ENCODE data around the gene TIMM50. TPM values are rescaled to one million over a fixed set of nuclear protein-coding genes. Genes with fewer than 3 reads are reported as not detected.

The TIMM50 gene
- total and polyA plus RNA-seq, 7 donors = 70.5 to 189 (median 86.1) TPM

DNA sequence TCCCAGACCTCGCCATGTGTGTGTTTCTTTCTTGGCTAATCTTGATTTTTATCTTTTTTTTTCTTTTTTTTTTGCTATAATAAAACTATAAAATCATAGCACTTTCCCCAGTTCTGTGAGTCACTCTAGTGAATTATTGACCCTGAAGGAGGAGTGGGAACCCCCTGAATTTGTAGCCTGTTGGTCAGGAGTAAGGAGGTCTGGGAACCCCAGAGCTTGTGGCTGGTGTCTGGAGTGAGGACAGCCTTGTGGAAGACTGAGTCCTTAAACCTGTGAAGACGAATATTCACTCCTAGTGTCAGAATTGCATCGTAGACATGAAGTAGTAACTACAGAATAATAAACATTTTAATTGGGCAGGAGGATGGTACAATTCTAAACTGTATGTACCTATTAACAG, 44.6 kb downstream of the TIMM50 start:
- Histone ChIP-seq H3K4me3 (no peak overlapping the region), H3K9me3 (no peaks in the 10 kb centered on the region), H3K4me1 (no peaks in the 10 kb centered on the region), H3K36me3 (ENCODE audit: insufficient read depth in 1 of 2, low read depth in 1 of 2) (no peaks in the 10 kb centered on the region), H3K27ac (no peak overlapping the region), H3K27me3 (ENCODE audit: insufficient read depth in 3 of 3, low read length in 2 of 3) (no peaks in the 10 kb centered on the region)
- TF ChIP-seq, protein P1, sequence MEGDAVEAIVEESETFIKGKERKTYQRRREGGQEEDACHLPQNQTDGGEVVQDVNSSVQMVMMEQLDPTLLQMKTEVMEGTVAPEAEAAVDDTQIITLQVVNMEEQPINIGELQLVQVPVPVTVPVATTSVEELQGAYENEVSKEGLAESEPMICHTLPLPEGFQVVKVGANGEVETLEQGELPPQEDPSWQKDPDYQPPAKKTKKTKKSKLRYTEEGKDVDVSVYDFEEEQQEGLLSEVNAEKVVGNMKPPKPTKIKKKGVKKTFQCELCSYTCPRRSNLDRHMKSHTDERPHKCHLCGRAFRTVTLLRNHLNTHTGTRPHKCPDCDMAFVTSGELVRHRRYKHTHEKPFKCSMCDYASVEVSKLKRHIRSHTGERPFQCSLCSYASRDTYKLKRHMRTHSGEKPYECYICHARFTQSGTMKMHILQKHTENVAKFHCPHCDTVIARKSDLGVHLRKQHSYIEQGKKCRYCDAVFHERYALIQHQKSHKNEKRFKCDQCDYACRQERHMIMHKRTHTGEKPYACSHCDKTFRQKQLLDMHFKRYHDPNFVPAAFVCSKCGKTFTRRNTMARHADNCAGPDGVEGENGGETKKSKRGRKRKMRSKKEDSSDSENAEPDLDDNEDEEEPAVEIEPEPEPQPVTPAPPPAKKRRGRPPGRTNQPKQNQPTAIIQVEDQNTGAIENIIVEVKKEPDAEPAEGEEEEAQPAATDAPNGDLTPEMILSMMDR (IDR thresholded peaks at IDR 0.05) = no peak
- intact Hi-C loops (cut with DNase I) = no loop called here
- DNase-seq (no peak), ATAC-seq (no peak)
- WGBS, 3 donors = 97 to 99% (median 97%) methylated on average over 3 of the region's 3 CpGs

DNA sequence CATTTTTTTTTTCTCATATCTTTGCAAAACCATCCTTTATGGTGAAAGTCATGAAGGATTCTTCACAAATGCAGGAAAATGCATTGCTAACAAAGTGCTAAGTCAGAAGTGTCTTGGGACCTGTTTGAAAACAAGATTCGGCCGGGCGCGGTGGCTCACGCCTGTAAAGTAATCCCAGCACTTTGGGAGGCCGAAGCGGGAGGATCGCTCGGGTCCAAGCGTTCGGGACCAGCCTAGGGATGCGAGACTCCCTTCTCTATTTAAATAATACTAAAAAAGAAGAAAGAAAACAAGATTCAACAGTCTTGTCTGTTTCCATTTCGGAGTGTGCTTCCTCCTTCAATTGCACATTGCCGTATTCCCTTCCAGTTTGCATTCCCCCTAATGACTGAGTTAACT, 51.2 kb downstream of the TIMM50 start:
- Histone ChIP-seq H3K27me3 (ENCODE audit: insufficient read depth in 3 of 3, low read length in 2 of 3) (no peaks in the 10 kb centered on the region), H3K36me3 (ENCODE audit: insufficient read depth in 1 of 2, low read depth in 1 of 2) (no peaks in the 10 kb centered on the region), H3K27ac (peak overlapping the region; percentile 71), H3K4me3 (peak overlapping the region; percentile 86), H3K9me3 (no peaks in the 10 kb centered on the region), H3K4me1 (peaks cover 14% of the 10 kb centered on the region)
- intact Hi-C loops (cut with DNase I) = loop anchor here (1.0 to 10.0 kb wide), 6 partner anchors 35 to 190 kb away; partner anchors contain the start of genes SAMD4B (in 2 of the 2), SUPT5H (in 2 of the 2) and DLL3 (in 1 of the 2)
- 10 to 18% (median 15%) methylated on average over 14 of the region's 14 CpGs for WGBS, 3 donors
- DNase-seq (no peak), ATAC-seq (no peak)
- TF ChIP-seq, protein P1 (IDR thresholded peaks at IDR 0.05) = no peak

DNA sequence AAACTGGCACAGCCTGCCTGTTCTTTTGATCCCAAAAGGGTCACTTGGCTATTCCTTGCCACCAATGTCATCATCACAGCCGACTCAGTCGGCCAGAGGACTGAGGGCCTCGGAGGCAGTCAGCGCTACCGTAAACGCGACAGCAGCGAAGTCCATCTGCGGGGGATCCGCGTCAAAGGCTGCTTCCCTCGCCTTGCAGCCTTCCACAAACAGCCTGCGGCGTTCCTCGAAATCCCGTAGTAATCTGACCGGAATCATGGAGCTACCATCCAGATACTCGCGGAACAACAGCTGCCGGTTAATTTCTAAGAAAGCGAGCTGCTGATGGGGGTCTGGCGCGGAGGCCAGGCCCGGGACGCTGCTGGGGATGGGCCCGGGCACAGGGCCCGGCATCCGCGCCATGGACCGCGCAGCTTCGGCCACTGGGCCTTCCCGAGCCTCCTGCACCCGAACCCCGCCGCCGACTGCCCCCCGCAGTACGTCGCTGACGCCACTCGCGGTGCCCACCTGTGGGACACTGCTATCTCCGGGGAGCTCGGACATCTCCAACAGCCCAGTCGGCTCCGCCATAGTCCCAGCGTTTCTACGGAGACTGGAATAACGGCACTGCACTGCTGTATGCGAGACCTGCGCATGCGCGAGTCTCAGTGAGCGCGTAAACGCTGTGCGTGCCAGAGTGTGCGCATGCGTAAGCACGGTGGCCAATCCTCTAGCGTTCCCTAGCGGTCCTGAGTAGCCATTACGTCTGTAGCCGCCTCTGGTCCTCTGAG, 51.8 kb downstream of the TIMM50 start, which contains the start of gene EID2B:
EID2B (minus strand) TSS at position 620 of the 770 bp plus-strand sequence; CDS start at position 570, 50 bp downstream.
- intact Hi-C loops (cut with DNase I) = loop anchor here (1.0 to 10.0 kb wide), 6 partner anchors 35 to 190 kb away; partner anchors contain the start of genes SAMD4B (in 2 of the 2), SUPT5H (in 2 of the 2) and DLL3 (in 1 of the 2)
- Histone ChIP-seq H3K27me3 (ENCODE audit: insufficient read depth in 3 of 3, low read length in 2 of 3) (no peaks in the 10 kb centered on the region), H3K4me1 (peaks cover 14% of the 10 kb centered on the region), H3K9me3 (no peaks in the 10 kb centered on the region), H3K4me3 (peak within 1 kb of the TSS; percentile 86), H3K27ac (peak within 1 kb of the TSS; percentile 71), H3K36me3 (ENCODE audit: insufficient read depth in 1 of 2, low read depth in 1 of 2) (no peaks in the 10 kb centered on the region)
- ATAC-seq (peak; percentile 98 to 99 (median 99)), DNase-seq (peak; percentile 95 to 98)
- TF ChIP-seq, protein P1 (IDR thresholded peaks at IDR 0.05) = peak; percentile 97
- 0% methylated on average over 56 to 65 of the region's 65 CpGs for WGBS, 3 donors

DNA sequence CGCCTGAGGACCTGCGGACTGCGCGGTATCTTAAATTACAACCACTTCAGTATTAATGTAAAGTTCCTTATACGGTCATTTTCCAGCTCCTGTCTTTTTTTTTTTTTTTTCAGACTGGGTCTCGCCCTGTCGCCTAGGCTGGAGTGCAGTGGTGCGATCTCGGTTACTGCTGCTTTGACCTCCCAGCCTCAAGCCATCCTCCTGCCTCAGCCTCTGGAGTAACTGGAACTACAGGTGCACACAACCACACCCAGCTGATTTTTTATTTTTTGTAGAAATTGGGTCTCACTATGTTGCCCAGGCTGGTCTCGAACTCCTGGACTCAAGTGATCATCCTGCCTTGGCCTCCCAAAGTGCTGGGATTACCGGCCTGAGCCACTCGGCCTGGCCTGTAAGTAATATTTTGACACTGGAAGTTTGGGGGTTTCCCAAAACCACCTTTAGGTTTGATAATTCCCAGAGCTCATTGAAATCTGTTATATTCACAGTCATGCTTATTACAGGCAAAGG, 52.4 kb downstream of the TIMM50 start:
- intact Hi-C loops (cut with DNase I) = loop anchor here (2.0 to 10.0 kb wide), 5 partner anchors 36 to 191 kb away; partner anchors contain the start of genes SAMD4B (in 2 of the 2), SUPT5H (in 2 of the 2) and DLL3 (in 1 of the 2)
- peak overlapping the region; percentile 71 for H3K27ac ChIP-seq
- ATAC-seq = peak in 2 of 4 donors; percentile 3 to 36

More for the DNA sequence above, 52.4 kb downstream of the TIMM50 start:
- Histone ChIP-seq H3K9me3 (no peaks in the 10 kb centered on the region), H3K4me3 (peak overlapping the region; percentile 86), H3K4me1 (peaks cover 18% of the 10 kb centered on the region), H3K36me3 (ENCODE audit: insufficient read depth in 1 of 2, low read depth in 1 of 2) (no peaks in the 10 kb centered on the region), H3K27me3 (ENCODE audit: insufficient read depth in 3 of 3, low read length in 2 of 3) (no peaks in the 10 kb centered on the region)
- TF ChIP-seq, protein P1 (IDR thresholded peaks at IDR 0.05) = no peak
- WGBS, 3 donors = 15 to 25% (median 17%) methylated on average over 12 of the region's 12 CpGs
- no peak for DNase-seq
